ENCODE results near the gene SLC19A1.

DNA sequence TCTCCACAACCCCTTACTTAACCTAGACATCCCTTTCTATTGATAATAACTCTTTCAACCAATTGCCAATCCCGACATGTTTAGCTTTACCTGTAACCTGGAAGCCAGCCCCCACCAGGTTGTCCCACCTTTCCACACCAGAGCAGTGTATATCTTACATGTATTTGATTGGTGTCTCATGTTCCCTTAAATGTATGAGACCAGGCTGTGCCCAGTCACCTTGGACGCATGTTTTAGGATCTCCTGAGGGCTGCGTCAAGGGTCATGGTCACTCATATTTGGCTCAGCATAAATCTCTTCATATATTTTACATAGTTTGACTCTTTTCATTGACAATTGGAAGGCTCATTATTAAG lies 5.3 kb upstream of the SLC19A1 start:
- no peak for TF ChIP-seq CTCF (IDR thresholded peaks at IDR 0.05; ENCODE audit: low read length)
- TF ChIP-seq EZH2phosphoT487 (IDR thresholded peaks at IDR 0.05; ENCODE audit: low read length), result no peak
- no peak for TF ChIP-seq EZH2 (optimal IDR thresholded peaks at IDR 0.05; ENCODE audit: low read depth, low read length)

Data from MM.1S (cell line).